WTC11 (cell line): ENCODE results near the gene CRKL. TPM values are rescaled to one million over a fixed set of nuclear protein-coding genes. Genes with fewer than 3 reads are reported as not detected.

Experiments
- ATAC-seq: fragments of 200-7000 bp; cut with Tn5 transposase; 2 replicates; pipeline ENCODE4 v1.10.0; 2021; ENCODE audit warnings: mild to moderate bottlenecking, moderate library complexity
- CTCF ChIA-PET: fragments of 300-600 bp; sonication (Branson Sonifier 250); formaldehyde crosslinking; loops from one replicate; lab custom pipeline; 2021; ENCODE audit warnings: antibody characterized with exemption; lab: Charles Lee
- POLR2A ChIA-PET: fragments of 350-600 bp; sonication (Branson Sonifier 250); formaldehyde crosslinking; loops from one replicate; lab custom pipeline; 2021; ENCODE audit warnings: antibody characterized with exemption; lab: Charles Lee
- DNase-seq: peaks from one replicate; pipeline ENCODE4 v3.0.0; 2021; ENCODE audit warnings: low spot score
- H3K27ac Mint-ChIP-seq: 2 replicates; pipeline ENCODE4 v1.8.0; 2021; ENCODE audit warnings: mixed read lengths
- H3K27me3 Mint-ChIP-seq: 2 replicates; pipeline ENCODE4 v1.8.0; 2021; ENCODE audit warnings: low read depth, mild to moderate bottlenecking, moderate library complexity, mixed read lengths
- H3K36me3 Mint-ChIP-seq: 2 replicates; pipeline ENCODE4 v1.8.0; 2021; ENCODE audit warnings: mixed read lengths
- H3K4me1 Mint-ChIP-seq: 2 replicates; pipeline ENCODE4 v1.8.0; 2022; ENCODE audit warnings: mixed read lengths
- H3K4me3 Mint-ChIP-seq: 2 replicates; pipeline ENCODE4 v1.8.0; 2021; ENCODE audit warnings: mild to moderate bottlenecking, moderate library complexity, mixed read lengths
- H3K9me3 Mint-ChIP-seq: 2 replicates; pipeline ENCODE4 v1.8.0; 2021; ENCODE audit warnings: mixed read lengths
- CTCF ChIP-seq: fragments of 200-600 bp; IDR thresholded peaks from 2 replicates; pipeline ENCODE4 v1.8.0; 2022; ENCODE audit warnings: antibody characterized with exemption
- ELF4 ChIP-seq: sonication (generic); formaldehyde crosslinking; IDR thresholded peaks from 2 replicates; pipeline ENCODE4 v1.8.1; 2022; ENCODE audit warnings: low read depth, mild to moderate bottlenecking, moderate library complexity, missing genetic modification reagents
- ETV6 ChIP-seq: sonication (generic); formaldehyde crosslinking; IDR thresholded peaks from 2 replicates; pipeline ENCODE4 v1.8.1; 2022; ENCODE audit warnings: mild to moderate bottlenecking, missing genetic modification reagents
- FOXP1 ChIP-seq: sonication (generic); formaldehyde crosslinking; IDR thresholded peaks from 2 replicates; pipeline ENCODE4 v1.8.0; 2022; ENCODE audit warnings: missing genetic modification reagents, mild to moderate bottlenecking, moderate library complexity, borderline replicate concordance
- IRF2 ChIP-seq: sonication (generic); formaldehyde crosslinking; IDR thresholded peaks from 2 replicates; pipeline ENCODE4 v1.8.0; 2022; ENCODE audit warnings: low read depth, missing genetic modification reagents, borderline replicate concordance
- JAZF1 ChIP-seq: fragments of 250-450 bp; sonication (Bioruptor Pico); IDR thresholded peaks from 2 replicates; pipeline ENCODE4 v1.9.0; 2021; ENCODE audit warnings: moderate library complexity, mild to moderate bottlenecking, inconsistent platforms
- MAX ChIP-seq: sonication (generic); formaldehyde crosslinking; IDR thresholded peaks from 2 replicates; pipeline ENCODE4 v1.8.0; 2022; ENCODE audit warnings: mild to moderate bottlenecking, missing genetic modification reagents
- NFATC4 ChIP-seq: fragments of 250-450 bp; sonication (Bioruptor Pico); IDR thresholded peaks from 2 replicates; pipeline ENCODE4 v1.9.0; 2021; ENCODE audit warnings: mild to moderate bottlenecking
- TCF7 ChIP-seq: sonication (generic); formaldehyde crosslinking; IDR thresholded peaks from 2 replicates; pipeline ENCODE4 v1.8.0; 2022; ENCODE audit warnings: mild to moderate bottlenecking, low read depth, missing genetic modification reagents, moderate library complexity
- TEAD4 ChIP-seq: sonication (generic); formaldehyde crosslinking; IDR thresholded peaks from 2 replicates; pipeline ENCODE4 v1.8.0; 2022; ENCODE audit warnings: mild to moderate bottlenecking, missing genetic modification reagents
- TP53 ChIP-seq: sonication (generic); formaldehyde crosslinking; IDR thresholded peaks from 2 replicates; pipeline ENCODE4 v1.8.1; 2023; ENCODE audit warnings: mild to moderate bottlenecking, missing genetic modification reagents
- ZBTB43 ChIP-seq: sonication (generic); formaldehyde crosslinking; IDR thresholded peaks from 2 replicates; pipeline ENCODE4 v1.8.1; 2023; ENCODE audit warnings: mild to moderate bottlenecking, missing genetic modification reagents
- ZNF263 ChIP-seq: sonication (generic); formaldehyde crosslinking; IDR thresholded peaks from 2 replicates; pipeline ENCODE4 v1.8.1; 2022; ENCODE audit warnings: low read depth, mild to moderate bottlenecking, moderate library complexity, missing genetic modification reagents
- ZNF317 ChIP-seq: sonication (generic); formaldehyde crosslinking; IDR thresholded peaks from 2 replicates; pipeline ENCODE4 v1.8.1; 2023; ENCODE audit warnings: low read depth, mild to moderate bottlenecking, moderate library complexity, missing genetic modification reagents, borderline replicate concordance
- total RNA-seq: library from RNA; stranded (reverse); gene quantifications from 3 replicates; pipeline ENCODE4 v1.2.3, GENCODE V29; 2021
- TF ChIP-seq, protein P1 (sequence below): fragments of 250-450 bp; sonication (Bioruptor Pico); IDR thresholded peaks from 2 replicates; pipeline ENCODE4 v1.9.0; 2021; ENCODE audit warnings: mild to moderate bottlenecking
- TF ChIP-seq, protein P2 (sequence below): fragments of 250-450 bp; sonication (Bioruptor Pico); IDR thresholded peaks from 2 replicates; pipeline ENCODE4 v1.9.0; 2021; ENCODE audit warnings: moderate library complexity, mild to moderate bottlenecking, inconsistent platforms, borderline replicate concordance
- TF ChIP-seq, protein P3 (sequence below): sonication (generic); formaldehyde crosslinking; IDR thresholded peaks from 2 replicates; pipeline ENCODE4 v1.8.1; 2023; ENCODE audit warnings: mild to moderate bottlenecking, missing genetic modification reagents, borderline replicate concordance

The CRKL gene
- total RNA-seq, 1 experiment from 2014 or later = 114 TPM

- TF ChIP-seq, protein P1, sequence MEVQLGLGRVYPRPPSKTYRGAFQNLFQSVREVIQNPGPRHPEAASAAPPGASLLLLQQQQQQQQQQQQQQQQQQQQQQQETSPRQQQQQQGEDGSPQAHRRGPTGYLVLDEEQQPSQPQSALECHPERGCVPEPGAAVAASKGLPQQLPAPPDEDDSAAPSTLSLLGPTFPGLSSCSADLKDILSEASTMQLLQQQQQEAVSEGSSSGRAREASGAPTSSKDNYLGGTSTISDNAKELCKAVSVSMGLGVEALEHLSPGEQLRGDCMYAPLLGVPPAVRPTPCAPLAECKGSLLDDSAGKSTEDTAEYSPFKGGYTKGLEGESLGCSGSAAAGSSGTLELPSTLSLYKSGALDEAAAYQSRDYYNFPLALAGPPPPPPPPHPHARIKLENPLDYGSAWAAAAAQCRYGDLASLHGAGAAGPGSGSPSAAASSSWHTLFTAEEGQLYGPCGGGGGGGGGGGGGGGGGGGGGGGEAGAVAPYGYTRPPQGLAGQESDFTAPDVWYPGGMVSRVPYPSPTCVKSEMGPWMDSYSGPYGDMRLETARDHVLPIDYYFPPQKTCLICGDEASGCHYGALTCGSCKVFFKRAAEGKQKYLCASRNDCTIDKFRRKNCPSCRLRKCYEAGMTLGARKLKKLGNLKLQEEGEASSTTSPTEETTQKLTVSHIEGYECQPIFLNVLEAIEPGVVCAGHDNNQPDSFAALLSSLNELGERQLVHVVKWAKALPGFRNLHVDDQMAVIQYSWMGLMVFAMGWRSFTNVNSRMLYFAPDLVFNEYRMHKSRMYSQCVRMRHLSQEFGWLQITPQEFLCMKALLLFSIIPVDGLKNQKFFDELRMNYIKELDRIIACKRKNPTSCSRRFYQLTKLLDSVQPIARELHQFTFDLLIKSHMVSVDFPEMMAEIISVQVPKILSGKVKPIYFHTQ = no peak
- TF ChIP-seq IRF2 (CRISPR knock-in tag) = no peak
- no peak for TF ChIP-seq JAZF1
- TF ChIP-seq FOXP1 (CRISPR knock-in tag) = no peak
- no peak for TF ChIP-seq ELF4 (CRISPR knock-in tag)
- TF ChIP-seq, protein P2, sequence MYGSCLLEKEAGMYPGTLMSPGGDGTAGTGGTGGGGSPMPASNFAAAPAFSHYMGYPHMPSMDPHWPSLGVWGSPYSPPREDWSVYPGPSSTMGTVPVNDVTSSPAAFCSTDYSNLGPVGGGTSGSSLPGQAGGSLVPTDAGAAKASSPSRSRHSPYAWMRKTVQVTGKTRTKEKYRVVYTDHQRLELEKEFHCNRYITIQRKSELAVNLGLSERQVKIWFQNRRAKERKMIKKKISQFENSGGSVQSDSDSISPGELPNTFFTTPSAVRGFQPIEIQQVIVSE (CRISPR knock-in tag) = no peak
- TF ChIP-seq TCF7 (CRISPR knock-in tag) = no peak
- no peak for TF ChIP-seq CTCF
- TF ChIP-seq, protein P3, sequence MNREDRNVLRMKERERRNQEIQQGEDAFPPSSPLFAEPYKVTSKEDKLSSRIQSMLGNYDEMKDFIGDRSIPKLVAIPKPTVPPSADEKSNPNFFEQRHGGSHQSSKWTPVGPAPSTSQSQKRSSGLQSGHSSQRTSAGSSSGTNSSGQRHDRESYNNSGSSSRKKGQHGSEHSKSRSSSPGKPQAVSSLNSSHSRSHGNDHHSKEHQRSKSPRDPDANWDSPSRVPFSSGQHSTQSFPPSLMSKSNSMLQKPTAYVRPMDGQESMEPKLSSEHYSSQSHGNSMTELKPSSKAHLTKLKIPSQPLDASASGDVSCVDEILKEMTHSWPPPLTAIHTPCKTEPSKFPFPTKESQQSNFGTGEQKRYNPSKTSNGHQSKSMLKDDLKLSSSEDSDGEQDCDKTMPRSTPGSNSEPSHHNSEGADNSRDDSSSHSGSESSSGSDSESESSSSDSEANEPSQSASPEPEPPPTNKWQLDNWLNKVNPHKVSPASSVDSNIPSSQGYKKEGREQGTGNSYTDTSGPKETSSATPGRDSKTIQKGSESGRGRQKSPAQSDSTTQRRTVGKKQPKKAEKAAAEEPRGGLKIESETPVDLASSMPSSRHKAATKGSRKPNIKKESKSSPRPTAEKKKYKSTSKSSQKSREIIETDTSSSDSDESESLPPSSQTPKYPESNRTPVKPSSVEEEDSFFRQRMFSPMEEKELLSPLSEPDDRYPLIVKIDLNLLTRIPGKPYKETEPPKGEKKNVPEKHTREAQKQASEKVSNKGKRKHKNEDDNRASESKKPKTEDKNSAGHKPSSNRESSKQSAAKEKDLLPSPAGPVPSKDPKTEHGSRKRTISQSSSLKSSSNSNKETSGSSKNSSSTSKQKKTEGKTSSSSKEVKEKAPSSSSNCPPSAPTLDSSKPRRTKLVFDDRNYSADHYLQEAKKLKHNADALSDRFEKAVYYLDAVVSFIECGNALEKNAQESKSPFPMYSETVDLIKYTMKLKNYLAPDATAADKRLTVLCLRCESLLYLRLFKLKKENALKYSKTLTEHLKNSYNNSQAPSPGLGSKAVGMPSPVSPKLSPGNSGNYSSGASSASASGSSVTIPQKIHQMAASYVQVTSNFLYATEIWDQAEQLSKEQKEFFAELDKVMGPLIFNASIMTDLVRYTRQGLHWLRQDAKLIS = no peak
Observed at GRCh38 chr22:20919718-20920117, 2.5 kb downstream of the CRKL start (continued).

GRCh38 chr22:20920881-20921203 is 3.6 kb downstream of the CRKL start:
- Mint-ChIP-seq H3K4me1 (peaks cover 53% of the 10 kb centered on the region), H3K4me3 (peak overlapping the region; percentile 95), H3K27ac (peak overlapping the region; percentile 79), H3K36me3 (peaks cover 23% of the 10 kb centered on the region; the same call in 1 of the 2 replicates), H3K27me3 (no peaks in the 10 kb centered on the region; the same call in 1 of the 2 replicates), H3K9me3 (no peaks in the 10 kb centered on the region)
- CTCF ChIA-PET = interaction anchor here (0.9 to 3.3 kb wide), 6 partner anchors 35 to 164 kb away, joined by 3 to 14 read pairs (median 3); no protein-coding TSS in a partner anchor
- TF ChIP-seq ZBTB43 (CRISPR knock-in tag) = no peak
- no peak for TF ChIP-seq TP53
- TF ChIP-seq TEAD4 (CRISPR knock-in tag) = no peak
- TF ChIP-seq ETV6 (CRISPR knock-in tag) = no peak
- no peak for TF ChIP-seq ZNF263
- TF ChIP-seq, protein P1 = no peak
- no peak for TF ChIP-seq ZNF317
- no peak for TF ChIP-seq NFATC4 (CRISPR knock-in tag)
- TF ChIP-seq MAX = no peak
- ATAC-seq (no peak), DNase-seq (no peak)
- POLR2A ChIA-PET = interaction anchor here (1.2 kb wide), 1 partner anchor 37 kb away, joined by 7 read pairs; no protein-coding TSS in a partner anchor
